ENCODE data around the gene ABTB2. TPM values are rescaled to one million over a fixed set of nuclear protein-coding genes. Genes with fewer than 3 reads are reported as not detected.

ABTB2 gene
- total RNA-seq, 4 donors from 2014 or later, result 0.79 to 4.1 (median 3.7) TPM

DNA sequence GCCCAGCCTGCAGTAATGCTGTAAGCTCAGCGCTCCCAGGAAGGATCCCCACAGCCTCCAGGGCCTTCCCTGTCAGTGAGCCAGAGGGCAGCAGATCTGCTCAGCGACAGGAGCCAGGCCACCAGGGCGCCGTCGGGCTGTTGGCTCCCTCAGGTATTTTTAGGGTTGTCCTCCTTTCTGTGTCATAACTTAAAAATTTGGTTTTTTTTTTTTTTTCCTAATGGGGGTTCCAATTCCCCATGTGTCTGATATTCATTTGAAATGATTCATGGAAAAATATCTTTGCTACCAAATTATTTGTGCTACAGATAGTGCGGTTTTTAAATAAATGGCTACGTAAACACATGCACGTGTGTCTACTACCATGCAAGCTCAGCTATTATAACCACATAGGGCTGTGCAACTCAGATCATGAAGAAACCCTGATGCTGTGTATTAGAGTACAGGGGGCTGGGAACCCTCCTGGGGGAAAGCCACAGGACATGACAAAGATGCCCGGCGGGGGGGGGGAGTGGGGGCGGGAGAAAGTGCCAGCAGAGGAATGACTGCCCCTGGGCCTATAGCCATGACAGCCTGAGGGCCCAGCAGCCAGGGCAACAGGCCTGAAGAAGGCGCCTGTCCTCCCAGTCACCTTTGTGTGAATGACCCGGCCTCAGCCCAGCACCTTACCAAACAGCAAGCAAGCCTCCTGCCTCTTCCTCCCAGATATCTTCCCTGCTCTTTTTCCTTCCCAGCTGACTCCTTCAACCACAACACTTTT, 163.1 kb downstream of the ABTB2 start:
- TF ChIP-seq, protein P1, sequence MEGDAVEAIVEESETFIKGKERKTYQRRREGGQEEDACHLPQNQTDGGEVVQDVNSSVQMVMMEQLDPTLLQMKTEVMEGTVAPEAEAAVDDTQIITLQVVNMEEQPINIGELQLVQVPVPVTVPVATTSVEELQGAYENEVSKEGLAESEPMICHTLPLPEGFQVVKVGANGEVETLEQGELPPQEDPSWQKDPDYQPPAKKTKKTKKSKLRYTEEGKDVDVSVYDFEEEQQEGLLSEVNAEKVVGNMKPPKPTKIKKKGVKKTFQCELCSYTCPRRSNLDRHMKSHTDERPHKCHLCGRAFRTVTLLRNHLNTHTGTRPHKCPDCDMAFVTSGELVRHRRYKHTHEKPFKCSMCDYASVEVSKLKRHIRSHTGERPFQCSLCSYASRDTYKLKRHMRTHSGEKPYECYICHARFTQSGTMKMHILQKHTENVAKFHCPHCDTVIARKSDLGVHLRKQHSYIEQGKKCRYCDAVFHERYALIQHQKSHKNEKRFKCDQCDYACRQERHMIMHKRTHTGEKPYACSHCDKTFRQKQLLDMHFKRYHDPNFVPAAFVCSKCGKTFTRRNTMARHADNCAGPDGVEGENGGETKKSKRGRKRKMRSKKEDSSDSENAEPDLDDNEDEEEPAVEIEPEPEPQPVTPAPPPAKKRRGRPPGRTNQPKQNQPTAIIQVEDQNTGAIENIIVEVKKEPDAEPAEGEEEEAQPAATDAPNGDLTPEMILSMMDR (IDR thresholded peaks at IDR 0.05), result no peak
- TF ChIP-seq POLR2A (IDR thresholded peaks at IDR 0.05), result no peak
- Histone ChIP-seq H3K36me3 (no peaks in the 10 kb centered on the region), H3K27ac (no peak overlapping the region), H3K4me1 (peaks cover 6 to 20% (median 11%) of the 10 kb centered on the region in 3 donors), H3K9me3 (no peaks in the 10 kb centered on the region), H3K27me3 (peaks cover 0 to 9% (median 0%) of the 10 kb centered on the region in 4 donors), H3K4me3 (no peak overlapping the region)
- no peak for DNase-seq
- intact Hi-C loops (cut with DNase I), result loop anchor here (10.0 kb wide), 1 partner anchor 80 kb away; no protein-coding TSS in a partner anchor
- WGBS, 2 donors, result 83 to 87% methylated on average over 9 to 11 of the region's 13 CpGs

DNA sequence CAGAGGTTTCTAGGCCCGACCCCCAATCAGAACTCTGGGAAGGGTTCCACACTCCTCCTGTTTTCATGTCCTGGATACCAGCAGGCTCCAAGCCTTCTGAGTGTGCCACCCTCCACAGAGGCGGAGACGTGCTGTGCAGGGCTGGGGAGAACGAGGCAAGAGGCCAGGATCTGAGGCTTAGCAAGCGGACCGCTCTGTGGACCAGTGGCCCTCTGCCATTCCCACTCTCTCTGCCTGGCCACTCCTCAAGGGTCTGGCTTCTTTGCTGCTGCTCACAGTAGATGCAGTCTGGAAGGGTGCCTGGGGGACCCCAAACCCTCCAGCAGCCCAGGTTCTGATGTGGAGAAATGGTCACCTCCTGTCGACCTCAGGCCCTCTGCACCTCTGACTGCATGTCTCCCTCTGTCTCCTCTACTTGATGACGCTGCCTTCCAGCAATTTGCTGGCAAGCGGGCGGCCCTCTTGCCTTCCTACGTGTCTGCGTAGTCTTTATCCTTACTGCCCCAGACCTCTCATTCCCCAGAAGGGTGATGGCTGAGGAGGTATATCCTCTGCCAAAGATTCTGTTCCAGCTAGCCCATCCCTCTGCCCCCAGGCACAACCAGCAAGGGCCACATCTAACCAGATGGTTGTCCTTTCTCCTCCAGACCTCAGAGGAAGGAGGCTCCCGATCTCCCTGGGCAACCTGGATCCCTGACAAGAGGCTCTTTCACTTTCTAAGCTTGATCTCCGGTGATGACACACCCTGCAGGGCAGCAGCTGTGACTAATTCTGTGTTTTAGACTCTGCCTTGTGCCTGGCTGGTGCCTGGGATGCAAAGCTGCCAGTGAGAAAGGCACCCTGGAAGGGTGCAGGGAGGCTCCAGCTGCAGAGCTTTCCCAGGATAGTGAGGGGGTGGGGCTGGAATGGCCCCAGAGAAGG, 165.1 kb downstream of the ABTB2 start:
- WGBS, 2 donors, result 31 to 37% methylated on average over 7 to 11 of the region's 14 CpGs
- peak overlapping the region in 1 of 4 donors; percentile 19 for H3K4me3 ChIP-seq
- H3K4me1 ChIP-seq, result peaks cover 6 to 20% (median 11%) of the 10 kb centered on the region in 3 donors
- intact Hi-C loops (cut with DNase I), result loop anchor here (10.0 kb wide), 1 partner anchor 82 kb away; no protein-coding TSS in a partner anchor
- H3K27me3 ChIP-seq, result peaks cover 0 to 20% (median 0%) of the 10 kb centered on the region in 4 donors
- no peak for TF ChIP-seq POLR2A (IDR thresholded peaks at IDR 0.05)
- TF ChIP-seq, protein P1 (IDR thresholded peaks at IDR 0.05), result no peak
- no peaks in the 10 kb centered on the region for H3K36me3 ChIP-seq
- H3K27ac ChIP-seq, result peak overlapping the region; percentile 23 to 79 (median 76)
- DNase-seq, result no peak
- no peaks in the 10 kb centered on the region for H3K9me3 ChIP-seq

DNA sequence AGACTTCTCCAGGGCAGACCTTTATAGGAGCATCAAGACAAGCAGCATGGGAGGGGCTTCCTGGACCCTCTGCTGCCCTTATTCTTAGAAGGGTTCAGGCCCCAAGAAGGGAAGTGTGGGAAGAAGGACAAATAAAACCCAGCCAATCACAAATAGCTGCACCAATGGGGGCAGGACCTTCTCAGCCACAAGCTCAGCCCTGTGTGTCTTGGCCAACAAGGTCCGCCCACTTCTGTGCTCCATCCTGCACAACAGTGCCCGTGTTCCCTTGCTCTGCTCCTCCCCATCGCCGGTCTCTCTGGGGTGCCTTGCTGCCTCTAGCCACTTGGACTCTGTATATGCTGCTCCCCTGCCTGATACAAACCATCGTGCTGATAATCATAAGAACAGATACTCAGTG, 166.2 kb downstream of the ABTB2 start:
- intact Hi-C loops (cut with DNase I), result loop anchor here (10.0 kb wide), 1 partner anchor 83 kb away; no protein-coding TSS in a partner anchor
- DNase-seq, result no peak
- Histone ChIP-seq H3K27ac (peak overlapping the region in 1 of 4 donors; percentile 77), H3K4me1 (peaks cover 6 to 22% (median 11%) of the 10 kb centered on the region in 3 donors), H3K36me3 (no peaks in the 10 kb centered on the region), H3K27me3 (peaks cover 0 to 26% (median 0%) of the 10 kb centered on the region in 4 donors), H3K4me3 (no peak overlapping the region), H3K9me3 (no peaks in the 10 kb centered on the region)
- 60 to 88% methylated on average over 1 to 5 of the region's 5 CpGs for WGBS, 2 donors
- TF ChIP-seq POLR2A (IDR thresholded peaks at IDR 0.05), result no peak
- TF ChIP-seq, protein P1 (IDR thresholded peaks at IDR 0.05), result no peak

DNA sequence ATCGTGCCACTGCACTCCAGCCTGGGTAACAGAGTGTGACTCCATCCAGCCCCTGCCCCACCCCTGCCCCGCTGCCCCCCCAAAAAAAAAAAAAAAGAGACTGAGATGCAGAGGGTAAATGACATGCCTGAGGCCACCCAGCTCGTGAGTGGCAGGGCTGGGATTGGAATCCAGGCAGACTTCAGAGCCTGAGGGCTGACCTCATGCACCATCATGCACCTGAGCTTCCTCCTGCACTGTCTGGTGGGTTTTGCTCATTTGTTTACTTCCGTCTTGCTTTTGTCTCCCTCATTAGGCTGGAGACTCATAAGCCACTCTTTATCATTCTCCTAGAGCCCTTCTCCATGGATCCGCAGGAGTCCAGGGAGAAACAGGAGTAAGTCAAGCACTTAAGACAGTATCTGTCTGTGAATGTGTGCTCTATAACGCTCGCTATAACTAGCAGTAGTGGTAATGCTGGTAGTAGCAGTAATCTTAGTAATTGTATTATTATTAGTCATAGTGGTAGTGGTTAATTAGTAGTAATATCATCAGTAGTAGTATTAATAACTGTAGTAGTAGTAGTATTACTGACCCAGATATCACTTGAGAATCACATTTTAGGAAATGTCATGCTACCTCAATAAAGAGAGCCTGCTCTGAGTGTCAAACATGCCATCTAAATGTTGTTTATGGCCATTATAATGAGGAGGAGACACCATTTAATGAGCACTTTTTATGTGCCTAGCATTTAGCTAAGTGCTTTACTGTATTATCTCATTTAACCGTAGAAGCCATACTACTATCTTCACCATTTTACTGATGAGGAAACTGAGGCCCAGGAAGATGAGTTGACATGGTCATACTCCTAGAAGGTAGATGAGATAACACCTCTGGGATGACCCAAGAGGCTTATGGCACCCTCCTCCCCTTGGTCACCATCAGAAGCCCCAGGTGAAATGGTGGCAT, 167.3 kb downstream of the ABTB2 start:
- Histone ChIP-seq H3K27me3 (peaks cover 0 to 32% (median 0%) of the 10 kb centered on the region in 4 donors), H3K4me3 (no peak overlapping the region), H3K36me3 (no peaks in the 10 kb centered on the region), H3K4me1 (peaks cover 6 to 33% (median 20%) of the 10 kb centered on the region in 3 donors), H3K27ac (no peak overlapping the region), H3K9me3 (no peaks in the 10 kb centered on the region)
- WGBS, 2 donors, result 82 to 87% methylated on average over 7 of the region's 8 CpGs
- no peak for DNase-seq
- no peak for TF ChIP-seq POLR2A (IDR thresholded peaks at IDR 0.05)
- TF ChIP-seq, protein P1 (IDR thresholded peaks at IDR 0.05), result no peak
- intact Hi-C loops (cut with DNase I), result loop anchor here (10.0 kb wide), 1 partner anchor 84 kb away; no protein-coding TSS in a partner anchor

Data from esophagus squamous epithelium (tissue), 5 donors.